HEK293 (cell line): ENCODE measurements around the gene SYNGR3.

ENCODE experiments used
- BCL11A ChIP-seq: fragments of 450-650 bp; formaldehyde crosslinking; IDR thresholded peaks from 2 replicates; pipeline ENCODE4 v1.5.1; 2016; ENCODE audit warnings: low read depth, missing biosample characterization, missing genetic modification characterization
- ELK4 ChIP-seq: IDR thresholded peaks from 2 replicates; pipeline ENCODE4 v1.6.1; 2011; ENCODE audit warnings: mild to moderate bottlenecking, low read depth, low read length, borderline replicate concordance
- INSM2 ChIP-seq: fragments of 450-650 bp; formaldehyde crosslinking; IDR thresholded peaks from 2 replicates; pipeline ENCODE4 v1.5.1; 2016; ENCODE audit warnings: missing biosample characterization, missing genetic modification characterization
- KLF17 ChIP-seq: fragments of 450-650 bp; formaldehyde crosslinking; IDR thresholded peaks from 2 replicates; pipeline ENCODE4 v1.5.1; 2016; ENCODE audit warnings: missing biosample characterization, missing genetic modification characterization
- MYNN ChIP-seq: fragments of 450-650 bp; formaldehyde crosslinking; IDR thresholded peaks from 2 replicates; pipeline ENCODE4 v1.5.1; 2016; ENCODE audit warnings: missing biosample characterization, missing genetic modification characterization, borderline replicate concordance
- PBX3 ChIP-seq: sonication (generic); formaldehyde crosslinking; IDR thresholded peaks from 2 replicates; pipeline ENCODE4 v1.8.1; 2022; ENCODE audit warnings: mild to moderate bottlenecking, moderate library complexity, missing genetic modification reagents
- REPIN1 ChIP-seq: fragments of 450-650 bp; formaldehyde crosslinking; IDR thresholded peaks from 2 replicates; pipeline ENCODE4 v1.5.1; 2017; ENCODE audit warnings: missing biosample characterization, missing genetic modification characterization, low read depth
- SETDB1 ChIP-seq: IDR thresholded peaks from one replicate; pipeline ENCODE4 v1.6.1; 2017; ENCODE audit warnings: mild to moderate bottlenecking, low read length, moderate library complexity, mixed read lengths; ENCODE audit not compliant: insufficient read length
- TSHZ1 ChIP-seq: fragments of 450-650 bp; formaldehyde crosslinking; IDR thresholded peaks from 2 replicates; pipeline ENCODE4 v1.5.1; 2016; ENCODE audit warnings: missing biosample characterization, missing genetic modification characterization, borderline replicate concordance
- ZFP41 ChIP-seq: fragments of 450-650 bp; formaldehyde crosslinking; IDR thresholded peaks from 2 replicates; pipeline ENCODE4 v1.5.1; 2016; ENCODE audit warnings: missing biosample characterization, missing genetic modification characterization, borderline replicate concordance
- ZIC2 ChIP-seq: fragments of 450-650 bp; formaldehyde crosslinking; IDR thresholded peaks from 2 replicates; pipeline ENCODE4 v1.5.1; 2016; ENCODE audit warnings: missing biosample characterization, missing genetic modification characterization
- ZNF112 ChIP-seq: fragments of 450-650 bp; formaldehyde crosslinking; IDR thresholded peaks from 2 replicates; pipeline ENCODE4 v1.5.0; 2017; ENCODE audit warnings: missing biosample characterization, missing genetic modification characterization
- ZNF211 ChIP-seq: fragments of 450-650 bp; formaldehyde crosslinking; IDR thresholded peaks from 2 replicates; pipeline ENCODE4 v1.5.1; 2016; ENCODE audit warnings: low read depth, missing biosample characterization, missing genetic modification characterization
- ZNF24 ChIP-seq: fragments of 450-650 bp; formaldehyde crosslinking; IDR thresholded peaks from 2 replicates; pipeline ENCODE4 v1.5.1; 2016; ENCODE audit warnings: missing biosample characterization, missing genetic modification characterization
- ZNF302 ChIP-seq: fragments of 450-650 bp; formaldehyde crosslinking; IDR thresholded peaks from 2 replicates; pipeline ENCODE4 v1.5.1; 2016; ENCODE audit warnings: missing biosample characterization, missing genetic modification characterization, low read depth
- ZNF350 ChIP-seq: fragments of 450-650 bp; formaldehyde crosslinking; IDR thresholded peaks from 2 replicates; pipeline ENCODE4 v1.5.0; 2017; ENCODE audit warnings: missing biosample characterization, mild to moderate bottlenecking, missing genetic modification characterization
- ZNF501 ChIP-seq: fragments of 450-650 bp; formaldehyde crosslinking; IDR thresholded peaks from 2 replicates; pipeline ENCODE4 v1.5.1; 2016; ENCODE audit warnings: missing biosample characterization, missing genetic modification characterization
- ZNF549 ChIP-seq: fragments of 450-650 bp; IDR thresholded peaks from 2 replicates; pipeline ENCODE4 v1.5.1; 2018; ENCODE audit warnings: missing biosample characterization, missing genetic modification characterization, mild to moderate bottlenecking, inconsistent platforms, moderate library complexity
- ZNF555 ChIP-seq: fragments of 450-650 bp; formaldehyde crosslinking; conservative IDR thresholded peaks from 2 replicates; pipeline ENCODE4 v1.5.1; 2017; ENCODE audit warnings: missing biosample characterization, mild to moderate bottlenecking, missing genetic modification characterization, inconsistent platforms
- ZNF561 ChIP-seq: fragments of 450-650 bp; IDR thresholded peaks from 2 replicates; pipeline ENCODE4 v1.5.1; 2018; ENCODE audit warnings: missing biosample characterization, missing genetic modification characterization, borderline replicate concordance
- ZNF585B ChIP-seq: fragments of 450-650 bp; formaldehyde crosslinking; IDR thresholded peaks from 2 replicates; pipeline ENCODE4 v1.5.1; 2016; ENCODE audit warnings: missing biosample characterization, missing genetic modification characterization
- ZNF600 ChIP-seq: fragments of 450-650 bp; formaldehyde crosslinking; IDR thresholded peaks from 2 replicates; pipeline ENCODE4 v1.5.1; 2016; ENCODE audit warnings: missing biosample characterization, missing genetic modification characterization
- ZNF610 ChIP-seq: fragments of 450-650 bp; formaldehyde crosslinking; IDR thresholded peaks from 2 replicates; pipeline ENCODE4 v1.5.1; 2016; ENCODE audit warnings: missing biosample characterization, missing genetic modification characterization, borderline replicate concordance
- ZNF621 ChIP-seq: fragments of 450-650 bp; formaldehyde crosslinking; IDR thresholded peaks from 2 replicates; pipeline ENCODE4 v1.5.1; 2017; ENCODE audit warnings: missing biosample characterization, missing genetic modification characterization
- ZNF629 ChIP-seq: fragments of 450-650 bp; formaldehyde crosslinking; IDR thresholded peaks from 2 replicates; pipeline ENCODE4 v1.5.1; 2017; ENCODE audit warnings: missing biosample characterization, missing genetic modification characterization
- ZNF692 ChIP-seq: fragments of 450-650 bp; formaldehyde crosslinking; IDR thresholded peaks from 2 replicates; pipeline ENCODE4 v1.5.1; 2016; ENCODE audit warnings: missing biosample characterization, missing genetic modification characterization
- ZNF701 ChIP-seq: fragments of 450-650 bp; formaldehyde crosslinking; IDR thresholded peaks from 2 replicates; pipeline ENCODE4 v1.5.1; 2016; ENCODE audit warnings: missing biosample characterization, missing genetic modification characterization
- ZNF747 ChIP-seq: fragments of 450-650 bp; formaldehyde crosslinking; IDR thresholded peaks from 2 replicates; pipeline ENCODE4 v1.5.1; 2016; ENCODE audit warnings: missing biosample characterization, missing genetic modification characterization
- ZNF791 ChIP-seq: fragments of 450-650 bp; formaldehyde crosslinking; IDR thresholded peaks from 2 replicates; pipeline ENCODE4 v1.5.1; 2016; ENCODE audit warnings: missing biosample characterization, missing genetic modification characterization

SYNGR3 gene

GRCh38 chr16:1964506-1965395 is 25.0 kb upstream of the SYNGR3 start, which contains the start of gene RPS2 (continued):
- no peak for TF ChIP-seq ZNF621 (tag by site-specific recombination)
- no peak for TF ChIP-seq MYNN
- TF ChIP-seq PBX3 (CRISPR knock-in tag) = 0 out of 2 replicates have a peak, but pooled peaks have one; percentile 51
- TF ChIP-seq KLF17 (tag by site-specific recombination) = peak; percentile 67; the same call in 1 of the 2 replicates
- no peak for TF ChIP-seq BCL11A (tag by site-specific recombination)
- TF ChIP-seq REPIN1 (tag by site-specific recombination) = peak; percentile 63; the same call in 1 of the 2 replicates
- TF ChIP-seq ZIC2 (tag by site-specific recombination) = 0 out of 2 replicates have a peak, but pooled peaks have one; percentile 35
- no peak for TF ChIP-seq ZNF585B (tag by site-specific recombination)
- no peak for TF ChIP-seq ZNF112 (tag by site-specific recombination)
- TF ChIP-seq ZNF549 = no peak
- TF ChIP-seq ZNF701 (tag by site-specific recombination) = no peak
- TF ChIP-seq SETDB1 = no peak
- 0 out of 2 replicates have a peak, but pooled peaks have one; percentile 45 for TF ChIP-seq ZNF24 (tag by site-specific recombination)
- 0 out of 2 replicates have a peak, but pooled peaks have one; percentile 41 for TF ChIP-seq ZNF610 (tag by site-specific recombination)
- no peak for TF ChIP-seq ZNF747 (tag by site-specific recombination)
- TF ChIP-seq INSM2 (tag by site-specific recombination) = no peak; the same call in 1 of the 2 replicates
- peak; percentile 52; the same call in 1 of the 2 replicates for TF ChIP-seq ZNF692
- TF ChIP-seq ZNF211 (tag by site-specific recombination) = no peak
- peak; percentile 25; the same call in 1 of the 2 replicates for TF ChIP-seq ZNF600
- peak; percentile 85 for TF ChIP-seq ZNF629 (tag by site-specific recombination)
- no peak for TF ChIP-seq ZNF791 (tag by site-specific recombination)
- peak; percentile 85 for TF ChIP-seq ZNF501 (tag by site-specific recombination)
- no peak for TF ChIP-seq ZNF350 (tag by site-specific recombination)
- TF ChIP-seq TSHZ1 = peak; percentile 59; the same call in 1 of the 2 replicates
- no peak for TF ChIP-seq ZNF555 (tag by site-specific recombination)
- TF ChIP-seq ZNF561 = peak; percentile 77
- no peak for TF ChIP-seq ZNF302 (tag by site-specific recombination)
- no peak for TF ChIP-seq ZFP41 (tag by site-specific recombination)
- no peak for TF ChIP-seq ELK4
